ENCODE measurements around the gene PPP1R3E. TPM values are rescaled to one million over a fixed set of nuclear protein-coding genes. Genes with fewer than 3 reads are reported as not detected.
A peak's percentile ranks its signal among the peaks of the same experiment; 100 is the strongest.

Gene PPP1R3E
- total and polyA plus RNA-seq, 2 of the 13 experiments (the other 11 are each of a cell fraction or from before 2014, with no cell fraction given) = 16.5 to 26.5 TPM

- TF ChIP-seq ZNF350 (CRISPR knock-in tag; IDR thresholded peaks at IDR 0.05; ENCODE audit: borderline replicate concordance, low read depth) (no peak; the same call in 1 of the 2 replicates), CAMTA2 (CRISPR knock-in tag; IDR thresholded peaks at IDR 0.05; ENCODE audit: borderline replicate concordance) (no peak), HDAC1 (CRISPR knock-in tag; IDR thresholded peaks at IDR 0.05) (0 out of 2 replicates have a peak, but pooled peaks have one; percentile 32), ZNF354B (CRISPR knock-in tag; IDR thresholded peaks at IDR 0.05) (peak; percentile 61; the same call in 1 of the 2 replicates), ATF7 (IDR thresholded peaks at IDR 0.05) (no peak), ATF7 (CRISPR knock-in tag; IDR thresholded peaks at IDR 0.05) (no peak), ZNF281 (CRISPR knock-in tag; IDR thresholded peaks at IDR 0.05; ENCODE audit: borderline replicate concordance) (peak; percentile 99), ASH2L (IDR thresholded peaks at IDR 0.05; ENCODE audit: insufficient read length, low read depth, low read length) (peak; percentile 62), E2F2 (CRISPR knock-in tag; IDR thresholded peaks at IDR 0.05; ENCODE audit: borderline replicate concordance) (no peak), RBAK (CRISPR knock-in tag; IDR thresholded peaks at IDR 0.05) (no peak), ZBED4 (CRISPR knock-in tag; IDR thresholded peaks at IDR 0.05; ENCODE audit: borderline replicate concordance) (no peak), XBP1 (CRISPR knock-in tag; IDR thresholded peaks at IDR 0.05) (peak; percentile 66; the same call in 1 of the 2 replicates), ZNF143 (CRISPR knock-in tag; IDR thresholded peaks at IDR 0.05) (peak; percentile 43; the same call in 1 of the 2 replicates), TEF (CRISPR knock-in tag; IDR thresholded peaks at IDR 0.05) (peak; percentile 25; the same call in 1 of the 2 replicates), ZBTB42 (CRISPR knock-in tag; IDR thresholded peaks at IDR 0.05) (0 out of 2 replicates have a peak, but pooled peaks have one; percentile 79), DPF2 (CRISPR knock-in tag; IDR thresholded peaks at IDR 0.05; ENCODE audit: borderline replicate concordance, low read depth) (no peak), TBL1XR1 (IDR thresholded peaks at IDR 0.05; ENCODE audit: borderline replicate concordance, low read length, partially characterized antibody) (peak; percentile 8), SNAI1 (CRISPR knock-in tag; IDR thresholded peaks at IDR 0.05; ENCODE audit: borderline replicate concordance) (no peak), ZNF296 (CRISPR knock-in tag; conservative IDR thresholded peaks at IDR 0.05) (no peak)
Observed at GRCh38 chr14:23294734-23295561, 7.7 kb downstream of the PPP1R3E start (continued).
